Measurements from ENCODE around the gene FAM20C.

The FAM20C gene

DNA sequence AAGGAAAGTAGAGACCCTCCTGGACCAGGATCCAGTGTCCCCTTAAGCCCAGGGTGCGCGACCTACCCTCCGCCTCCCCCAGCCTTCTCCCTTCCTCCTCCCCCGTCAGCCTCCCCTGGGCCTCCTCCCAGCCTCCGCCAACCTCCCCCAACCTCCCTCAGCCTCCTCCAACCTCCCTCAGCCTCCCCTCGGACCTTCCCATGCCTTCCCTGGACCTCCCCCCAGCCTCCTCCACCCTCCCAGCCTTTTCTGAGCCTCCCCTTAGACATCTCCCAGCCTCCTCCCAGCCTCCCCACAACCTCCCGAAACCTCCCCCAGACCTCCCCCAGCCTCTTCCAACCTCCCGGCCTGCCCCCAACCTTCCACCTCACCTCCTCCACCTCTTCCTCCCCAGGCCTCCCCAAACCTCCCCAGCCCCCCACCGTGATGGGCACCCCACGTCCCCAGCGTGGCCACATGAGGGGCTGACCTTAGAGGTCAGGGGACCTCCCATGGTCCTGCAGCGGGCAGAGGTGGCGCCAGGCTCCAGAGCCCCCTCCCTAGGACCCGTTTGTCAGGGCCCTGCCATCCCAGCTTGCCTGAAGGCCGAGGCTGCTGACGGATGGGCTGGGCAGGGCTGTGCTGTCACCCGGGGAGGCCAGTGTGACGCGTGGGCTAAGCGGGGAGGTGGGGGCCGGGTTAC is 18.8 kb downstream of the FAM20C start:
- DNase-seq: no peak

DNA sequence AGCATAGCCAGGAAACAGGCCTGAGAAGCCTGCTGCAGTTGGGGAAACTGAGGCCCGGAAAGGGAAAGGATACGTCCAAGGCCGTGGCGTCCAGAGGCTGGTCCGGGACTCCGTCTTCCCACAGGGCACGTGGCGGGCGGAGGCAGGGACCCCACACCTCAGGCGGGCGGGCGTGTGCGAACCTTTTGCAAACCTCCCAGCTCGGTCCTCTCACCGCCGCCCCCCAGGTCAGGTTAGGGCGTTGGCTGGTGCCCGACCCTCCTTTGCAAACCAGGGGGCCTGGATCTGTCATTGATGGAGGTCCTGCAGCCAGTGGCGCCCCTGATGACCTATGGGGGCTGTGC is 19.3 kb downstream of the FAM20C start:
- DNase-seq: no peak

DNA sequence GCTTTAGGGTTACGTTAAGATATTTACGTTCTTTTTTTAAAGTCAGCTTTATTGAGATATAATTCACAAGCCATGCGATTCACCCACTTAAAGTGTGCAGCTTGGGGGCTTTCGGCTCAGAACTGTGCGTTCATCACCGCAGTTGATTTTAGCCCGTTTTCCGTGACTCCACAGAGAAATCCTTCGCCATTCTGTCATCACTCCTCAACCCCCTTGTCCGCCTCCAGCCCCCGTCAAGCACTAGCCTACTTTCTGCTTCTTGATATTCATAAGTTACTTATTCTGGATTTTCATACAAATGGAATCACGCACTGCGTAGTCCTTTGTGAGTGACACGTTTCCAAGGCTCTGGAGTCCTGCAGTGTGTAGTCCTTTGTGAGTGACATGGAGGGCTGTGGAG is 20.4 kb downstream of the FAM20C start:
- DNase-seq: no peak

DNA sequence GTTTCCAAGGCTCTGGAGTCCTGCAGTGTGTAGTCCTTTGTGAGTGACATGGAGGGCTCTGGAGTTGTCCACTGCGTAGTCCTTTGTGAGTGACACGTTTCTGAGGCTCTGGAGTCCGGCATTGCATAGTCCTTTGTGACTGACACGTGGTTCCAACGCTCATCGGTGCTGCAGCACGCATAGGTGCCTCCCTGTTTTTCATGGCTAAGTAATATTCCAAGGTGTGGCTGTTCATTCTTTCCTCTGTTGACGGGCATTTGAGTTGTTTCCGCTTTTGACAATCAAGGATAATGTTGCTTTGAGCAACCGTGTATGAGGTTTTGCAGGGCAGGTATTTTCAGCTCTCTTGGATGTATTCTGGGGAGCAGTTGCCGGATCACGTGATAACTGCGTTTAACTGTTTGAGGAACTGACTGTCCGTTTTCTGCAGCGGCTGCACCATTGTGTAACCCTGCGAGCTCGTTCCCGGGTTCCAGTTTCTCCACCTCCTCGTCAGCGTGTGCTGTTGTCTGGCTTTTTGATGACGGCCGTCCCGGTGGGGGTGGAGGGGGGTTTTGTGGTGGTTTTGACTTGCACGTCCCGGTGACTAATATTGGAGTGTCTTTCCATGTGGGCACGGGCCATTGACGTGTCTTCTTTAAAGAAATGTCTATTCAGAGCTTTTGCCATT is 21.1 kb downstream of the FAM20C start:
- DNase-seq: no peak

DNA sequence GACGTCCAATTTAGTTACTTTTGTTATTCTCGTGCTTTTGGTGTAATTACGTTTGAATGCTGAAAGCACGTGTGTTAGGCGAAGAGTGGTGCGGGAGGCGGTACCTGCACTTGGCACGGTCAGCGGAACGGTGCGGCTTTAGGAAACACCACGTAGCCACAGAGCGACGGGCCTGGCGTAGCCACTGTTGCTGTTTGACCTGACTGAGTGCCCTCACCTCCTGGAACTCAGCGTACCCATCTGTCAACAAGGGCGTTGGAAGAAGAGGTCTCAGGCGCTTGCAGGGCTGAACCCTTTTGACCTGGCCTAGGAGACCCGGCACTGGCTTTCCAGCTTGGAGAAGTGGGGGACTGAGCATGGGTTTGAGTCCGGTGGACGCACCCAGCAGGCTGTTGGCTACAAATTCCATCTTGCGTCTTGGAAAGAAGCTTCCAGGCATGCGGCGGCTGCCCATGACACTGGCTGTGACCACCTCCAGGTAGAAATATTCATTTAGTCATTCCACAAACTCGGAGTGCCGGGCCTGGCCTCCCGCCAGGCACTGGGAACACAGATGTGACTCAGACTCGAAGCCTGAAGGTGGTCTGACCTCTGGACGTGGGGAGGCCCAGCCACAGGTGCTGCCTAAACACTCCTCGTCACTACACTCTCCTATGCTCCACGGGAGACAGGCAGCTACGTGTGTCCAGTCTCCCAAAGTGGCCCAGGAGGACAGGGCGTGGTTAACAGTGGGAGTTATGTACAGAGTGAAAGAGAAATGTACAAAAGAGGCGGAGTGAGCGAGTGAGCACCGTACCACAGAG is 22.2 kb downstream of the FAM20C start:
- DNase-seq: no peak

DNA sequence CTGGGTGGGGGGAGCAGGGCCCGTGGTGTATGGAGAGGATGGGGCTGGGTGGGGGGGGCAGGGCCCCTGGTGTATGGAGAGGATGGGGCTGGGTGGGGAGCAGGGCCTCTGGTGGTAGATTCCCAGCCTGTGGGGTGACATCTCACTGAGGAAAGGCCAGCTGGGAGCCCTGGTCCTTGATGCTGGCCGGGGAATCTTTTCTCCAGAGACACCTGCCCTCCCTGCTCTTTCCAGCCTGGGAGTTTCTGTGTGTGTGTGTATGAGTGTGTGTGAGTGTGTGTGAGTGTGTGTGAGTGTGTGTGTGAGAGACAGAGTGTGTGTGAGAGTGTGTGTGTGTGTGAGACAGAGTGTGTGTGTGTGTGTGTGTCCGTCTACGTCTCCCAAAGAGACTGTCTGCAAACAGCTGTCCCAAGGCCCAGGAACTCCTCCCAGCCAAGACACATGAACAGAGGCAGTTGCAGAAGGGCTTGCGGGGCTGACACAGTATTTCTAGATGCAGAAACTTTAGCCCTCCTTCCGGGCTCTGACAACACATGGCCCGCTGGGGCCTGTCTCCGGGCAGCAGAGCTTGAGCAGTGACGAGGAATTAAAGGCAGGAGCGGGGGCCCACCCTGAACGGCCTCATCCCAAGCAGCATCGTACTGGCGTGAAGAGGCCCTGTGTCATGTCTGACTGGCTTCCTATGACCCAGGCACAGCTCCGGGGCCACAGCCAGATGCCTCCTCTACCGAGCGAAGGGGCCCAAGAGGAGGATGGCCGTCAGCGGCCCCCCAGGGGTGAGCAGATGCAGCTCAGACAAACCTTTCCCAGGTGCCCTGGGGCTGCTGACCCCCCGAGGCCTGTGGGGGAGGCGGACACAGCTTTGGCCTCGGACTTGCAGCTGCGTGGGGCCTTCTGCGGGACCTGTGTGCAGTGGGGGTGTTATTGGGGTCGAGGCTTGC is 24.3 kb downstream of the FAM20C start:
- no peak for DNase-seq

DNA sequence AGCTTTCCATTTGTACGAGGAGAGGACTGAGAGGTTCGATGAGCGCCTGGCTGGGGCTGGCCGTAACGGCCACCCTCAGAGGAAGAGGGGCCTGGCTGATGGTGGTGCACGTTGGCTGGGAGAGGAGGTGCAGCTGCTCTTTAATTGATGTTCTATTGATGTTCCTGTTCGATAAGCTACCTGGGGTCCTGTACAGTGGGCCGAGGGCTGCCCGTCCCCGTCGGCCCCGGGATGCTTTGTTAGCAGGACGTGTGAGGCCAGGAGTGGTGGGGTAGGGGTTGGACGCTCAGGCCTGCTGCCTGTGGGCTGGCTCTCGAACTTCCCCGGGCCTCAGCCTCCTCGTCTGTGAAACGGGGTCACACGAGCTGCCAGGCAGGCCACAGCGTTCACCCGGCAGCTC is 25.4 kb downstream of the FAM20C start:
- no peak for DNase-seq

DNA sequence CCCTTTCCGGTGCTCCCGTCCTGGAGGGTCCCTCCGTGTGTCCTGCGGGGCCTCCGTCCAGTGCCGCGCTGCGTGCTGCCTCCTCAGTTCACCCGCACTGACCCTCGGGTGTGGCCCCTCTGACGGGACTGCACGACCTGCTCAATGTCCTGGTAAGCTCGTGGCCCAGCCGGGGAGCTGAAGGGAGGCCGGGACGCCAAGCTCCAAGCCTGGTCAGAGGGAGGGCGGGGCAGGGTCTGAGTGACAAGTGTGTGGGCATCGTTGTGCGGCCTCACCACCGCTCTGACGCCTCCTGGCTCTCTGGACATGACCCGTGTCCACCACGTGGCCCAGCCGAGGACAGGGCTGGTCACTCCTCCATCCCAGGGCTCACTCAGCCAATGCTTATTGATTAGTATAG is 25.9 kb downstream of the FAM20C start:
- DNase-seq: no peak

DNA sequence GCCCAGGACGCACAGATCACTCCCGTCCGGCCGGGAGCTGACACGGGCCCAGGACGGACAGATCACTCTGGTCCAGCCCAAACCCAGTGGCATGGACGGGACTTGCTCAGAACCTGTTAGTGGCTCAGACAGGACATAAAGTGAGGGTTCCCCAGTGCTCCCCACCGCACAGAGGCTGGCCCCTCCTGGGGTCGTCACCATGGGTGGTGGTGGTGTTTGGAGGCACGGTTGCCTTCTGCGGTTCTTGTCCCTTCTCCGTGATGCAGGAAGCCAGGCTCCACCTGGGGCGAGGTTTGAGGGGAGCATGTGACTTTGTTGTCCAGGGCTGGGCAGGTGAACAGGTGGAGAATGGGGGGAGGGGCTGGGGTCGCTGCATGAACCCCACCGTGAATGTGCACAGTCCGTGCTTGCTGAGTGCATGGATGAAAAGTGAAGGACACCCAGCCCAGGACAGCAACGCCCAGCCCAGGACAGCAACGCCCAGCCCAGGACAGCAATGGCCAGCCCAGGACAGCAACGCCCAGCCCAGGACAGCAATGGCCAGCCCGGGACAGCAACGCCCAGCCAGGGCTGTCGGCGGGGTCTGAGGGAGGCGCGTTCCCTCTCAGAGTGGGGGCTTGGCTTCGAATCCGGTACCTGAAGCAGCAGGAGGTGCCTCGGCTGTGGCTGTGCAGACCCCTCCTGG is 26.7 kb downstream of the FAM20C start:
- DNase-seq: no peak

DNA sequence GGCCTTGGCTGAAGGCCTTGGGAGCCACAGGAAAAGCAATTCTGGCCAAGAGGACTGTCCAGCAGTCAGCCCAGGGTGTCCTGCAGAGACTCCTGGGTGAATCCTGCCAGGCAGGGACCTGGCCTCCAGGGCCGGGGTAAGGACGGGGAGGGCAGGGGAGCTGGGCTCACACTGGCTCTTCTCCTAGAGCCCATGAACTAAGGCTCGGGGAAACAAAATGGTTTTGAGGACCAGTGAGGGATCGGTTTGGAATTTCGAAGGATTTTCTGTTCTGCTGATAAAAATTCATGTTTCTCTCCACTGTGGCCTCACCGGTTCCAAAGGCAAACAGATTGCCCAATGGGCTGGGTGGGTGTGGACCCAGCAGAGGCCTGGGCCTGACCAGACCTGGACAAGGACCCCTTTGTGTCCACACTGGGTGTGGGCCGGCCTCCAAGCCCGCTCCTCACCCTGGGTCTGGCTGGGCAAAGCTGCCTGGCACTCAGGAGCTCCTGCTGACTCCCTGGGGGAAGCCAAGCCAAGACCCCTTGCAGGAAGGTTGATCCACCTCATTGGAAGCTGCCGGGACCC is 27.3 kb downstream of the FAM20C start:
- DNase-seq: no peak

DNA sequence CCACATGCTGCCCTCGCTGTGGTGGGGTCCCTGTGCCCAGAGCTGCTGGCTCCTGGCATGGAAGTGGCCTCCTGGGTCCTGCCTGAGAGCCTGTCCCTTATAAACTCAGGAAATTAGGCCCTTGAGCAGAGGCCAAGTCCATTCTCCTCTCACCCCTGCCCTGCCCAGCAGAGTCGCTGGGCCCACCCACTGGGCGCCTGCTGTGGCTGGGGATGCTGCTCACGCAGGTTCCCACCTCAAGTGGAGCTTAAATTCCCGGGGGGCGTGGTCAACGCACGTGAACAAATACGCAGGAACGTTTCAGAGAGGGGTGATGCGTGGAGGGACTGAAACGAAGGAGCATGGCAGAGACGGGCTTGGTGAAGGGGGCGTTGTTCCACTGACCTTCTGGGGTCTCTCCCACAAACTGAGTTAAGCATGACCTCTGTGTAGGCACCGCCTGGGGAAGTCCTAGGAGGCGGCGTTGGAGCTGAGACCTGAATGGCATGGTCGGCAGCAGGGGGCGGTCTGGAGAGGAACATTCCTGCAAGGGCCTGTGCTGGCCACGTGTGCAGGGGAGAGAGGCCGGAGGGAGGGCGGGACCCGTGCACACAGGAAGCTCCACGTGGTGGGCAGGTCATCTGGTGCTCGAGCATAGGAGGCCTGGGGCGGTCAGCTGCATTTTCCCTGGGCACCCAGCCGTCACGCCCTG is 27.9 kb downstream of the FAM20C start:
- DNase-seq: no peak

DNA sequence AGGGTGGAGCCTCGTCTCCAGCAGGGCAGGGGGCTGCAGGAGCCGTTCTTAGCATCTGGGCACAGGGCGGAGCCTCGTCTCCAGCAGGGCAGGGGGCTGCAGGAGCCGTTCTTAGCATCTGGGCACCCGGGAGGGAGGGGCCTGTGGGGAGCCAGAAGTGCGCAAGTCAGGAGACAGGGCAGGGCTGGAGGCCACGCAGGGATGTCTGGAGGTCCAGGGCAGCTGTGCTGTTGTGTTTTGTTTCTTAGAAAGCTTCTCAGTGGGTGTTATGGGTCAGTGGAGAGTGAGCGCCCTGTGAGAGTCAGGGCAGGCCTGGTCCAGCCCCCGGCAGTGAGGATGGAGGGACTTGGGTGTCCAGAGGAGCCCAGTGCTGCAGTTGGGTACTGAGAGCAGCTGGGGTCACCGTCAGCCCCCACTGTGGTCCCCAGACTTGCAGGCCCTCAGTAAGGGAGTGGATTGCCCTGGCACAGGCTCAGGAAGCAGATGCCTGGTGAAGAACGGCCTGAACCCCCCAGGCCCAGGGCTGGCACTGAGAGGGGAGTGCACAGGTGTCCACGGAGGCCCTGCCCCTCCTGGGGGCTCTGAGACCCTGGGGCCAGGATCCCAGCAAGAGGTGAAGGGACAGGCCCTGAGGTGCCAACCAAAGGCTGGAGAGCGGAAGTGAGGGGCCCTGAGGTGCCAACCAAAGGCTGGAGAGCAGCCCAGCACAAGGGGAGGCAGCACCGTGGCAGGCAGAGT is 29.8 kb downstream of the FAM20C start:
- DNase-seq: no peak

DNA sequence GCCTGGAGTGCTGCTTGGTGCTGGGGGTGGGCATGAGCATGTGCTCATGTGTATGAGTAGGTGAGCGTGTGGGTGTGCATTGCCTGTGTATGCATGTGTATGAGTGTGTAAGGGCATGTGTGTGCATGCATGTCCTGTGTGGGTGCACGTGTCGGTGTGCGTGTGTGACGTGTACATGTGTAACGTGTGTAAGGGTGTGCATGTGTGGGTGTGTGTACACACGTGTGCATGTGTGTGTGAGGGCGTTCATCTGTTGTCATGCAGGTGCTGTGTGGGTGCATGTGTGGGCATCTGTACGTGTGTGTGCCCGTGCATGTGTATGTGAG is 30.3 kb downstream of the FAM20C start:
- DNase-seq: no peak

DNA sequence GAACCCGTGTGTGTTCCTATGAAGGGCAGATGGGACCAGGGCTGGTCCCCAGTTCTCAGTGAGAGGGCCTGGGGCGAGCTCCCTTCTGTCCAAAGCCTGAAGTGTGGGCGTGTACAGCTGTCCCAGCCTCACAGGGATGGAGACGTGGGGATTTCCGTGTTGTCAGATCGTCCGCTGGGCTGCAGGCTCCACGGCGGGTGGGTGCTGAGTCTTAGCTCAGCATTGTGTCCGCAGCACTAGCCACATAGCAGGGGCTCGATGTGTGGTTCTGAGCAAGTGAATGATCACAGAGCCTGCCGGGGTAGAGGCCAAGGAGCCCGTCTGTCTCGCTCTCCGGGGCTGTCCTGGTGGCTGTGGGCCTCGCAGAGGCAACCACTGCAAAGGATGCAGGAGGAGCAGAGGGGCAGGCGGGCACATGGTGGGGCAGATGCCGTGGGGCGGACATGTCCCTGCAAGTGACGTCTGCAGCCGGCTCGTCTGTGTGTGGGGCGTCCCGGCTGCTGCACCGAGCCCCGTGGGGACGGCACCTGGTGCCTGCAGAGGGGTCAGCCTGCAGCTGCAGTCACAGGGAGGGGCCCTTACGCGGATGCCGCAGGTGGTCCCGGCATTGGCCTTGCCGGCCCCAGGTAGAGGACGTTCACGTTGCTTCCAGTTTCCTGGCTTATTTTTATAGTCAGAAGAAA is 30.9 kb downstream of the FAM20C start:
- no peak for DNase-seq

DNA sequence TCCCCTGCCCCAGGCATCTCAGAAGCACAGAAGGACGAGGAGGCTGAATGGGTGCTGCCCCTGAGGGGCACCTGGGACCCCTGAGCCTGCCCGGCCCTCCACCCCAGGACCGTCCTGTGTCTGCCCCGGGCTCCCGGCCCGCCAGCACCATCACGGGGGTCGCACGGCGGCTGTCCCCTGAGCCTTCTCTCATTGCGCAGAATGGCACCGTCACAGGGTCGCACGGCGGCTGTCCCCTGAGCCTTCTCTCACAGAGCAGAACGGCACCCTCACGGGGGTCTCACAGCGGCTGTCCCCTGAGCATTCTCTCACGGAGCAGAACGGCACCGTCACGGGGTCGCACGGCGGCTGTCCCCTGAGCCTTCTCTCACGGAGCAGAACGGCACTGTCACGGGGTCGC is 31.5 kb downstream of the FAM20C start:
- DNase-seq: no peak

DNA sequence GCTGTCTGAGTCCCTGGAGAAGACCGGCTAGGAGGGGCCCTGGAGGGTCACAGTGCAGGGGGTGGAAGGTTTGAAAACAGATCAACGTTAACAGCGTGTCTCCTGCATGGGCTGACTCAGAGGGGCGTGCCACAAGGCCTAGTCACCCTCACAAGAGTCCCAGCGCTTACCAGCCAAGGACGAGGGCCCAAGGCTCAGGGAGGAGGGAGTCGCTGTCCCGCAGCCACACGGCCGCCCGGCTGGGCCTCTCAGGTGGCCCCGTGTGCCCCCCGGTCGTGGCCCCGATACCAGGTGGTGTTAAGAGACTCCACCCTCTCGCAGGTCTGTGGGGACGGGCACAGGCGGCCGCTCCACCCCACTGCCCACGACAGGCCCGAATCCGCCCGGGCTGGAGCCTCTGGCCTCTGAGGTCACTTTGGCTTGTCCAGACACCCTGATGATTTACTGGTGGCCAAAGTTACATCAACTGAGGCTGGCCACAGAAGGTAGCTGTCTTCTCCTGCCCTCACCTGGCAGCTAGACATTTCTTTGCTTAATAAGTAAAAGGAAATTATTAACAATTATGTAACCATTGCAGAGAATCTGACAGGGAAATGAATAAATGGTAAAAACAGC is 34.0 kb downstream of the FAM20C start:
- no peak for DNase-seq

DNA sequence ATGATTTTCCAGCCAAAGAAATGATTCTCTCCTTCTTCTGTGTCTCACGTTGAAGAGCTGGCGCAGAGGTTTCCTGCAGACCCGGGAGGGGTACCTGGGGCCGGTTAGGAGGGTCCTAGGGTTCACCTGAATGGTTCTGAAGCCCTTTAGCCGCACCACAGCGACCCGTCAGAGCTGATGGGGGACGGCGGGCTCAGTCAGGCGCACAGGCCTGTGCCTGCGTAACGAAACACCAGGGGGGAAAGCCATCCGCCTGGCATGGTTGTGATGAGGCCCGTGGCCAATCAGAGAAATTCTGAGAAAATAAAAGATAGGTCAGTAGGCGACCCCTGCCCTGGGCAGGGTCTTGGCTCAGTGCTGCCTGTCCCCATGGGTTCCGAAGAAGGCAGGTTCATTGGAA is 35.6 kb downstream of the FAM20C start:
- DNase-seq: no peak

DNA sequence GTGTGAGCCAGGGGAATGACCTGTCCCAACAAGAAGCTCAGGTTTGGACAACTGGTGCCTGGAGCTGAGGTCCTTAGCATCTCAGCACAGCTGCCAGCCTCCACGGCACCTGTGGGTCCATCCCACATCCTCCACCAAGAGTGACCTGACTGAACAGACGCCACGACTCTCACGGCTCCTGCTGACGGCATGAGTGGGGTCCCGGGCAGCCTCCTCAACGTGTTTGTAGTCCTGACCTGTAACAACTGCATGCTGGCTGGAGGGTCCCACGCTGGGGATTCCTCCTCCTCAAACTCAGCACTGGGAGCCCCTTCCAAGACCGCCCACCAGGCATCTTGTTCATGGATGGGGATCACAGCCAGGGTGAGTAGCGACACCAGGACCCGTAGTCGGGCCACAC is 36.2 kb downstream of the FAM20C start:
- DNase-seq: no peak

DNA sequence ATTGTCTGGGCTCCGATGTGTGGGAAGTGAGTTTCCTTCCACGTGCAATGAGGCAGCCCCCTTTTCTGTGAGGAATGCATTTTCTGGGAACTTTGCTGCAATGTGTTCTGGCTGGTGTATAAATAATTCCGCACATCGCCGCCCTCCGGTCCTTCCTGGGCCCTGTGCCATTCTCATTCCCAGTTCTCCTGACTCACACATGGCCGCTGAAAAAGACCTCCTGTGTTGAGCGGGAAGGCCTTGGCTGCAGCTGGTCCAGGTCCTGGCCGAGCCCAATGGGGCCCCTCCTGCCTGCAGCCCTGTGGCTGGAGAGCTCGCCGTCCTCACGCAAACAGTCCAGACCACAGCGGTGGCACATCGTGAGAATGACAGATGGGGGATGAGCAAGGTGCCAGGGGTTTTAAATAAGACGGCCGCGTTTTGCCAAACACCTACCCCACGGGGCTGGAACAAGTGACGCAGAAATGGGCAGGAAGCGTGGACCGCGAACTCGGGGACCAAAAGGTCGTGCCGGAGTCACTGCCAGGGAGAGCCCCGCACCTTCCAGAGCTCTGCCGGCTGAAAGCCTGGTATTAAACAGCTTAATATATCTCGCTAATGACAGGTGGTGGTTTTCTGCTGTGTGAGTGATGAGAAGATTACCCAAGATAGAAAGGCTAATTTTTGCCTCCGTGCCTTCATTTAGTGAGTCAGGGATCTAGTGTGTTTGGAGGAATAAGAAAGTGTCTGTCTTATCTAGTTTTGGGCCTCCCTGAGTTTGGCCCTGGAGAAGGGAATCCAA is 37.0 kb downstream of the FAM20C start:
- no peak for DNase-seq

Data from GF-D8 (cell line).